OCI-LY7 (cell line): ENCODE results near the gene XRCC3.

Experiments used
- CTCF ChIP-seq: fragments of 200-600 bp; sonication (generic); conservative IDR thresholded peaks from 2 replicates; pipeline ENCODE4 v1.5.1; 2014; ENCODE audit warnings: mild to moderate bottlenecking, antibody characterized with exemption, low read length, moderate library complexity, mixed read lengths
- EZH2phosphoT487 ChIP-seq: fragments of 200-600 bp; sonication (generic); IDR thresholded peaks from 2 replicates; pipeline ENCODE4 v1.6.1; 2018; ENCODE audit warnings: low read depth, borderline replicate concordance, mild to moderate bottlenecking, mixed run types, antibody characterized with exemption, low read length, moderate library complexity, mixed read lengths

GRCh38 chr14:103725739-103726395 is 10.6 kb upstream of the XRCC3 start:
- TF ChIP-seq CTCF, result no peak
- TF ChIP-seq EZH2phosphoT487, result no peak
